Lower leg skin (tissue), 4 donors: Measurements from ENCODE around the gene APOB. TPM values are rescaled to one million over a fixed set of nuclear protein-coding genes. Genes with fewer than 3 reads are reported as not detected.

Source experiments
- DNase-seq, 2 donors: peaks; one replicate each; pipeline ENCODE4 v3.0.0-alpha.2; 2019; ENCODE audit warnings: low spot score in 2 of 2
- H3K4me3 ChIP-seq: fragments of 200-600 bp; sonication (generic); 2 replicates; pipeline ENCODE4 v1.5.1; 2017; ENCODE audit warnings: mild to moderate bottlenecking, low read depth; ENCODE audit not compliant: poor library complexity, severe bottlenecking
- POLR2A ChIP-seq, 2 donors: fragments of 450-650 bp; IDR thresholded peaks; one replicate each; pipeline ENCODE4 v1.6.1; 2016 to 2017; ENCODE audit warnings: antibody characterized with exemption in 2 of 2, mild to moderate bottlenecking in 1 of 2, moderate library complexity in 1 of 2
- WGBS, 2 donors: methylation state at CpG; one replicate each; pipeline ENCODE4 v1.1.5; 2018; 5-methylcytosine and 5-hydroxymethylcytosine counted together
- intact Hi-C: fragments of 100-400 bp; cut with DNase I; formaldehyde crosslinking; loops from one replicate; pipeline ENCODE4 v1.15.0; 2023; ENCODE audit warnings: low total_unique reads
- total RNA-seq, 4 donors: library from RNA; depleted of rRNA; stranded (reverse); fragments of >200 nt; gene quantifications; one replicate each; pipeline ENCODE4 v1.1.0, GENCODE V29; 2016
- TF ChIP-seq, protein P1 (sequence below), 3 donors: fragments of 450-650 bp; IDR thresholded peaks; one replicate each; pipeline ENCODE4 v1.5.1; 2016; ENCODE audit warnings: antibody characterized with exemption in 3 of 3, mild to moderate bottlenecking in 3 of 3, moderate library complexity in 2 of 3

The APOB gene
- total RNA-seq, 4 donors from 2014 or later = 2.2 to 3.2 (median 2.3) TPM

DNA sequence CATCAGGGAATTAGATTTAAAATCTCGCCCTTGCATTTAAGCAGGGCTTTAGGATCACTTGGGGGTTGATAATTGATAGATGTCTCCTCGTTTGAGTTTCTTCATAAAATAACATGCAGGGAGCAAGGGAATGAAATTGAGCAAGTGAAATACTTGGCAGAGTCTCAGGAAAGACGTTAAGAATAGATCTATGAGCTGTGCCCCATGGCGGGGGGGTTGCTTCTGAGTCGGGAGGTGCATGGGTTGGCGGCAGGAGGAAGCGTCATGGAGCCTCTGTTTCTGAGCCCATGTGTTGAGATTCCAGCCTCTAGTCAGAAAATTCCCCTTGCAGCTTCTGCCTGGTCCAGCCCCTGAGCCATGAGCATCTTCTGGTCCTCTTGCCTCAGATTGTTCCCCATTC, 82.0 kb downstream of the APOB start:
- no peak overlapping the region for H3K4me3 ChIP-seq
- DNase-seq = no peak
- intact Hi-C loops = loop anchor here (2.0 kb wide), 2 partner anchors 181 to 301 kb away; no protein-coding TSS in a partner anchor
- WGBS, 2 donors = 32 to 43% methylated on average over 7 of the region's 7 CpGs
- no peak for TF ChIP-seq POLR2A (IDR thresholded peaks at IDR 0.05)
- TF ChIP-seq, protein P1, sequence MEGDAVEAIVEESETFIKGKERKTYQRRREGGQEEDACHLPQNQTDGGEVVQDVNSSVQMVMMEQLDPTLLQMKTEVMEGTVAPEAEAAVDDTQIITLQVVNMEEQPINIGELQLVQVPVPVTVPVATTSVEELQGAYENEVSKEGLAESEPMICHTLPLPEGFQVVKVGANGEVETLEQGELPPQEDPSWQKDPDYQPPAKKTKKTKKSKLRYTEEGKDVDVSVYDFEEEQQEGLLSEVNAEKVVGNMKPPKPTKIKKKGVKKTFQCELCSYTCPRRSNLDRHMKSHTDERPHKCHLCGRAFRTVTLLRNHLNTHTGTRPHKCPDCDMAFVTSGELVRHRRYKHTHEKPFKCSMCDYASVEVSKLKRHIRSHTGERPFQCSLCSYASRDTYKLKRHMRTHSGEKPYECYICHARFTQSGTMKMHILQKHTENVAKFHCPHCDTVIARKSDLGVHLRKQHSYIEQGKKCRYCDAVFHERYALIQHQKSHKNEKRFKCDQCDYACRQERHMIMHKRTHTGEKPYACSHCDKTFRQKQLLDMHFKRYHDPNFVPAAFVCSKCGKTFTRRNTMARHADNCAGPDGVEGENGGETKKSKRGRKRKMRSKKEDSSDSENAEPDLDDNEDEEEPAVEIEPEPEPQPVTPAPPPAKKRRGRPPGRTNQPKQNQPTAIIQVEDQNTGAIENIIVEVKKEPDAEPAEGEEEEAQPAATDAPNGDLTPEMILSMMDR (IDR thresholded peaks at IDR 0.05) = no peak

DNA sequence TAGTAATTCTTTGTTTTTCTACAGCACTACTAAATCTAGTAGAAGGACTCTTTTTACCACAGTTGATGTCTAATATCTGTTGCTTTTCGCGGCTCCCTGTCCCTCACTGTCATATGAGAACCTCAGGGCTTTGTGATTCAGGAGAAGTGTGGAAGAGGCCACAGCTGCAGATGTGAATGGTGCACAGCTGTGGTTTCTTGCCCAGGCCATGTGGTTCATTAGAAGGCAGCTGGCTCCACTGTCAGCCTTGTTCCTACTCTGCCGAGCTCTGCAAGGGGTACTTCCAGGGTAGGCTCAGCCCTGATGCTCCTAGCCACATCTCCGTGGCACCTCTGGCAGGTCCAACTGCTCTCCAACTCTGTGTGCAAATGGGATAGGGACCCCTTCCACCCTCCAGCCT, 83.9 kb downstream of the APOB start:
- TF ChIP-seq POLR2A (IDR thresholded peaks at IDR 0.05) = no peak
- TF ChIP-seq, protein P1 (IDR thresholded peaks at IDR 0.05) = no peak
- WGBS, 2 donors = 69 to 70% methylated on average over 3 to 4 of the region's 4 CpGs
- H3K4me3 ChIP-seq = no peak overlapping the region
- intact Hi-C loops = no loop called here
- no peak for DNase-seq

DNA sequence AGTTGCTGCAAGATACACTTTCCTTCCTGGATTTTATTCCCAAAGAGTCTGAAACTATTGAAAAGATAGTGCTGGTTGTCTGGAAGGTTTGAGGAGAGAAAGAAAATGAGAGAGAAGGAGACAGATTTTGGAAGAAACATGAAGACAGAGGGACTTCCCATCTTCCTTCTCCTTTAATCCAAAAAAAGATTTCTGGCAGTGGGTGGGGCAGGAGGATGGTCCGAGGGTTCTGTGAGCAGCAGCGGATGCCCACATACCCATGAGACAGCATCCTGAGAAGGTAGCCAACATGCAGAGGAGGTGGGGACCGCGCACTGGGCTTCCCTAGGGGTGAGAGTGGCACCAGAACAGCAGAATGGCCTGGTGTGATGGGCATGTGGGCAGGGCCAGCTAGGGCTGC, 84.6 kb downstream of the APOB start:
- intact Hi-C loops = no loop called here
- 66 to 91% methylated on average over 4 of the region's 4 CpGs for WGBS, 2 donors
- DNase-seq = no peak
- H3K4me3 ChIP-seq = no peak overlapping the region
- TF ChIP-seq POLR2A (IDR thresholded peaks at IDR 0.05) = no peak
- TF ChIP-seq, protein P1 (IDR thresholded peaks at IDR 0.05) = no peak

DNA sequence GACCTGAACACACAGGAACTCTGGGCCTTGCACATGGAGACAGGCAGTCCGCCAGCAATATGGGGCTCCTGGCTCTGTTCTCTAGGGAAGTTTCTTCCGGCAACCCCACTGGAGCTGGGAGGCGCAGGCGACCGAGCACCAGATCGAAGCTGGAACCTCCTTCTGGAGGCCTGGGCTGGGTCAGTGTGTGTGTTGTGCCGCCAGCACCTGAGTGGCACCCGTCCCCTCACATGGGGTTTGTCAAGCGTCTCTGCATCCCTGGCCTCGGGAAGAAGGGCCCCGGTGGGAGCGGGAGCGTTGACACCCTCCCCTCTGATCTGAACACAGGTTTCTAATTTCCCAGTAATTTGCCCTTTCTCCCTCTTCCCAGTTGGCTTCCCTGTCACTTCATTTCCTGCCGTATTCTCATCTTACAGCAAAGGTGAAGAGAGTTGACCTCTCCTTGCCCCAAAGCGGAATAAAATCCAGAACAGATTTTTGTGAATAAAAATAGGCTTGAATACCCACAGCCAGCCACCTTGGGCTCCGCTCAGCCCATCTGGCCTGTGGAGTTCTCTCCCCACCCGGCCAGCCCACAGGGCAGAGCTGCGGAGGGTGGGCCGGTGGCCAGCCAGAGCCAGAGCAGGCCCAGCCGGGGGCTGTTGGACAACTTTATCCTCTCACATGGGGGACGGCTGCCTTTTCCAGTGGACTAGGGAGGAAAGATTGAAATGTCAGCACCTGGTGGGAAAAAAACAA, 85.9 kb downstream of the APOB start:
- DNase-seq = no peak
- H3K4me3 ChIP-seq = no peak overlapping the region
- intact Hi-C loops = no loop called here
- TF ChIP-seq, protein P1 (IDR thresholded peaks at IDR 0.05) = no peak
- no peak for TF ChIP-seq POLR2A (IDR thresholded peaks at IDR 0.05)
- 77 to 79% methylated on average over 21 of the region's 21 CpGs for WGBS, 2 donors

DNA sequence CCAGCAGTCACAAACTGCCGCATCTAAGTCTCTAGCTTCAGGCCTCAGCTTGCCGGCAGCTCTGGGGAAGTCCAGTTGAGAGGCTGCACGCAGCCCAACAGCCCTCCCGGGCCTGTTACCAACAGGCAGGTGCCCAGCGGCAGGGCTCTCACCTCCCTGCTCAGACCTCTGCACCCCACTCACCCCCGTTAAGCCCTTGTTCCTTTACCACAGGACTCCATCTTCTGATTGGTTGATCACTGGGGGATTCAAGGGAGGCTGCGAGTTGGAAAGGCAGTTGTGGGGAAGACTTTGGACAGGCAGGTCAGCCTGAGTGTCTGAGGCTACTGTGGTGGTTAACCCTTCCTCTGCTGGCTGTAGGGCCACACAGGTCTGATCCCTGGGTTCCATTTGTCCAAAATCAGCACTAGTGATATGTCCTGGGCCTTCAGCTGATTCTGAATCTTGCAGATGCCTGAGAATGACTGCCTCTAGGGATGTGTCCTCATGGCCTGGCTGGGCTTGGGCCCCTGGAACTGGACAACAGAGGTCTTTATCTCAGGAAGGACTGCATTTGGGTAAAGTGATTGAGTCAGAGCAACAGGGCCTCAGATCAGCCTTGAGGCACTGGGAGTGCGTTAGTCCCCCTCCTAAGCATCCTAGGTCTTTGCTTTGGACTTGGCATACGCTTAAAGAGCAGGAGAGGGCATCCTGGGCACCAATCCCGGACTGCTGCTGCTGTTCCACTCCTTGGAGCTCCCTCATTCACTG, 88.4 kb downstream of the APOB start:
- WGBS, 2 donors = 72 to 77% methylated on average over 10 of the region's 10 CpGs
- intact Hi-C loops = no loop called here
- H3K4me3 ChIP-seq = no peak overlapping the region
- DNase-seq = no peak
- no peak for TF ChIP-seq POLR2A (IDR thresholded peaks at IDR 0.05)
- TF ChIP-seq, protein P1 (IDR thresholded peaks at IDR 0.05) = no peak
